DOHH2 (cell line): Measurements from ENCODE around the gene TIPARP.
A peak's percentile ranks its signal among the peaks of the same experiment; 100 is the strongest.

Experiments used
- H3F3A ChIP-seq: fragments of 200-600 bp; sonication (generic), shearing (Covaris generic); 2 replicates; pipeline ENCODE4 v1.6.0; 2016; ENCODE audit warnings: antibody characterized with exemption, mild to moderate bottlenecking; ENCODE audit not compliant: control insufficient read depth, insufficient read depth
- H3K27ac ChIP-seq: fragments of 200-600 bp; sonication (generic); 2 replicates; pipeline ENCODE4 v1.5.1; 2014; ENCODE audit warnings: low read depth, mild to moderate bottlenecking, low read length, moderate library complexity
- H3K27me3 ChIP-seq: fragments of 200-600 bp; sonication (generic); 2 replicates; pipeline ENCODE4 v1.6.1; 2014; ENCODE audit warnings: mild to moderate bottlenecking, low read length, mixed read lengths; ENCODE audit not compliant: control insufficient read depth
- H3K36me3 ChIP-seq: fragments of 200-600 bp; sonication (generic); 2 replicates; pipeline ENCODE4 v1.6.1; 2014; ENCODE audit warnings: mild to moderate bottlenecking, low read length, moderate library complexity, mixed read lengths; ENCODE audit not compliant: control insufficient read depth
- H3K4me1 ChIP-seq: fragments of 200-600 bp; sonication (generic); 2 replicates; pipeline ENCODE4 v1.6.1; 2014; ENCODE audit warnings: mild to moderate bottlenecking, low read length, mixed read lengths; ENCODE audit not compliant: control insufficient read depth
- H3K4me2 ChIP-seq: fragments of 200-600 bp; sonication (generic); 2 replicates; pipeline ENCODE4 v1.6.0; 2014; ENCODE audit warnings: mild to moderate bottlenecking, low read length, moderate library complexity
- H3K4me3 ChIP-seq: fragments of 200-600 bp; sonication (generic); 2 replicates; pipeline ENCODE4 v1.5.1; 2014; ENCODE audit warnings: mild to moderate bottlenecking, low read length, mixed read lengths
- H3K79me2 ChIP-seq: fragments of 200-600 bp; sonication (generic); 2 replicates; pipeline ENCODE4 v1.6.1; 2014; ENCODE audit warnings: mild to moderate bottlenecking, low read length, mixed read lengths; ENCODE audit not compliant: control insufficient read depth
- H3K9me2 ChIP-seq: fragments of 200-600 bp; sonication (generic); replicated peaks from 2 replicates; pipeline ENCODE4 v1.6.1; 2014; ENCODE audit warnings: mild to moderate bottlenecking, low read length, mixed read lengths; ENCODE audit not compliant: control insufficient read depth
- H3K9me3 ChIP-seq: fragments of 200-600 bp; sonication (generic); 2 replicates; pipeline ENCODE4 v1.6.1; 2014; ENCODE audit warnings: antibody characterized with exemption, low read length, mixed read lengths; ENCODE audit not compliant: control insufficient read depth, insufficient read depth
- H4K20me1 ChIP-seq: fragments of 200-600 bp; sonication (generic); 2 replicates; pipeline ENCODE4 v1.6.0; 2014; ENCODE audit warnings: low read depth, mild to moderate bottlenecking, antibody characterized with exemption, low read length, moderate library complexity; ENCODE audit not compliant: control insufficient read depth, insufficient read depth
- EZH2phosphoT487 ChIP-seq: fragments of 200-600 bp; sonication (generic); IDR thresholded peaks from 2 replicates; pipeline ENCODE4 v1.6.1; 2017; ENCODE audit warnings: borderline replicate concordance, mild to moderate bottlenecking, antibody characterized with exemption, low read length, moderate library complexity, mixed read lengths
- TF ChIP-seq, protein P1 (sequence below): fragments of 200-600 bp; sonication (generic); IDR thresholded peaks from one replicate; pipeline ENCODE4 v1.5.1; 2014; ENCODE audit warnings: antibody characterized with exemption, mild to moderate bottlenecking, low read depth, low read length; ENCODE audit not compliant: poor library complexity, severe bottlenecking

TIPARP gene

DNA sequence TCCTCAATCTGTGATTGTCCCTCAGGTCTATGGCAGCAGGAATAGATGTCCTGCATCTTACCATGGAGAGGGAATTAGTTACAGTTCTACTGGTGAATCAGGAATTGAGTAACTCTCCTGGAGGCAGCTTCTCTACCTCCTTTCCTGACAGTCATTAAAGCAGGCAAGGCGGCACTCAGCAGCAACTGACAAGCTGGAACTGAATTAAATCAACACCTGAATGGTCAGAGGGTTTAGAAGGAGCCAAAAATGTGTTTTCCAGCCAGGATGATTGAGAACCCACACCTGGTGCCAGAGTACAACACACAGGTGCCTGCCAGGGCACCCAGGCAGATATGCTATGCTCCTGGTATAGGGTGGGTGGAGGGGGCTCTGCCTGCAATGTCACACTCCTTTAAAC is 43.1 kb upstream of the TIPARP start:
- Histone ChIP-seq H3K36me3 (no peaks in the 10 kb centered on the region), H3K9me3 (no peaks in the 10 kb centered on the region), H3K79me2 (no peaks in the 10 kb centered on the region), H3K27me3 (no peaks in the 10 kb centered on the region), H4K20me1 (no peaks in the 10 kb centered on the region), H3K9me2 (no peaks in the 10 kb centered on the region), H3K4me1 (peaks cover 11% of the 10 kb centered on the region), H3K4me2 (no peak overlapping the region), H3K27ac (no peak overlapping the region), H3F3A (no peaks in the 10 kb centered on the region), H3K4me3 (no peak overlapping the region)
- no peak for TF ChIP-seq EZH2phosphoT487
- TF ChIP-seq, protein P1, sequence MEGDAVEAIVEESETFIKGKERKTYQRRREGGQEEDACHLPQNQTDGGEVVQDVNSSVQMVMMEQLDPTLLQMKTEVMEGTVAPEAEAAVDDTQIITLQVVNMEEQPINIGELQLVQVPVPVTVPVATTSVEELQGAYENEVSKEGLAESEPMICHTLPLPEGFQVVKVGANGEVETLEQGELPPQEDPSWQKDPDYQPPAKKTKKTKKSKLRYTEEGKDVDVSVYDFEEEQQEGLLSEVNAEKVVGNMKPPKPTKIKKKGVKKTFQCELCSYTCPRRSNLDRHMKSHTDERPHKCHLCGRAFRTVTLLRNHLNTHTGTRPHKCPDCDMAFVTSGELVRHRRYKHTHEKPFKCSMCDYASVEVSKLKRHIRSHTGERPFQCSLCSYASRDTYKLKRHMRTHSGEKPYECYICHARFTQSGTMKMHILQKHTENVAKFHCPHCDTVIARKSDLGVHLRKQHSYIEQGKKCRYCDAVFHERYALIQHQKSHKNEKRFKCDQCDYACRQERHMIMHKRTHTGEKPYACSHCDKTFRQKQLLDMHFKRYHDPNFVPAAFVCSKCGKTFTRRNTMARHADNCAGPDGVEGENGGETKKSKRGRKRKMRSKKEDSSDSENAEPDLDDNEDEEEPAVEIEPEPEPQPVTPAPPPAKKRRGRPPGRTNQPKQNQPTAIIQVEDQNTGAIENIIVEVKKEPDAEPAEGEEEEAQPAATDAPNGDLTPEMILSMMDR: no peak

DNA sequence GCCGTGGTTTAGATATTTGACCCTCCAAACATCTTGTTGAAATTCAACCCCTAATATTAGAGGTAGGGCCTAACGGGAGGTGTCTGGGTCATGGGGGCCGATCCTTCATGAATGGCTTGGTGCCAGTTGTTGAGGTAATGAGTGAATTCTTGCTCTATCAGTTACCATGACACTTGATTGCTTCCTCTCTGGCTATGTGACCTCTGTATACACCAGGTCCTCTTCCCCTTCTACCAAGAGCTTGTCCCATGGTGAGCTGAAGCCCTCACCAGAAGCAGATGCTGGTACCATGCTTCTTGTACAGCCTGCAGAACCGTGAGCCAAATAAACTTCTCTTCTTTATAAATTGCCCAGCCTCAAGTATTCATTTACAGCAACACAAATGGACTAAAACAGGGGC is 41.8 kb upstream of the TIPARP start:
- peaks cover 11% of the 10 kb centered on the region for H3K4me1 ChIP-seq
- H3K27ac ChIP-seq: no peak overlapping the region
- H4K20me1 ChIP-seq: no peaks in the 10 kb centered on the region
- H3K9me2 ChIP-seq: no peaks in the 10 kb centered on the region
- H3K9me3 ChIP-seq: no peaks in the 10 kb centered on the region
- no peaks in the 10 kb centered on the region for H3K36me3 ChIP-seq
- H3K79me2 ChIP-seq: no peaks in the 10 kb centered on the region
- H3K4me2 ChIP-seq: no peak overlapping the region
- no peaks in the 10 kb centered on the region for H3K27me3 ChIP-seq
- TF ChIP-seq, protein P1: no peak
- no peak for TF ChIP-seq EZH2phosphoT487
- H3K4me3 ChIP-seq: no peak overlapping the region
- H3F3A ChIP-seq: no peaks in the 10 kb centered on the region

DNA sequence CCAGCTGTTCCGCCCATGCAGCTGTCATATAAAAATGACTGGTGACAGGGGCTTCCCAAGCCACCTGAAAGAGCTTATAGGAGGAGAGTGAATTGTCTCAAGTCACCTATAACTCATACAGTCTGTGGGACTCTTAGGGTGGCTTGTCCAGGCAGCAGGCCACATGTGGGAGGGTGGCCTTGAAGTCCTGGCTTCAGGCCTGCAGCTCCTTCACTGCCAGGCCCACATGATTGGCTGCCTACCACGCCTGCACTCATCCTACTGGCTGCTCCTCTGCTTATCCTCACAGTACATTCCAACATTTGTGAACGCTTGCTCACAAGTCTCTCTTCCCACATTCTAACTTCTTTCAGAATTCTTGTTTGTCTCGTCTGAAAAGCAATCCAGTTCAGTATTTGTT is 41.1 kb upstream of the TIPARP start:
- H3K4me3 ChIP-seq: no peak overlapping the region
- H3K79me2 ChIP-seq: no peaks in the 10 kb centered on the region
- no peaks in the 10 kb centered on the region for H3K36me3 ChIP-seq
- H3K9me3 ChIP-seq: no peaks in the 10 kb centered on the region
- no peaks in the 10 kb centered on the region for H3K9me2 ChIP-seq
- no peak overlapping the region for H3K27ac ChIP-seq
- no peak overlapping the region for H3K4me2 ChIP-seq
- no peaks in the 10 kb centered on the region for H3K27me3 ChIP-seq
- peaks cover 11% of the 10 kb centered on the region for H3K4me1 ChIP-seq
- no peak for TF ChIP-seq EZH2phosphoT487
- TF ChIP-seq, protein P1: no peak
- H3F3A ChIP-seq: no peaks in the 10 kb centered on the region
- no peaks in the 10 kb centered on the region for H4K20me1 ChIP-seq

DNA sequence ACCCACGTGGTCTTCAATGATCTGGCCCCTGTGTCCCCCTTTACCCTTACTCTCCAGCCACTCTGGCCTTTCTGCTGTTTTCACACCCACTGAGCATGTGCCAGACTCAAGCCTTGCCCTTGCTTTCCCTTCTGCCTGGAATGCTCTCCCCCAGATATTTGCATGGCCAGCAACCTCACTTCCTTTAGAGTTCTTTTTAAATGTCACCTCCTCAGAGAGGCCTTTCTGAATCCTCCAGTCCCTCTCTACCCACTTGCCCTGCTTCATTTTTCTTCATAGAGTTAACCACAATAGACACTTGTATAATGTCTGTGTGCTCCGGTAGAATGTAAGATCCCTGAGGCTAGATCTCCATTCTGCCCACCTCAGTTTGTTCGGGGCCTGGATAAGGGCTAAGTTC is 39.4 kb upstream of the TIPARP start:
- no peak overlapping the region for H3K27ac ChIP-seq
- H4K20me1 ChIP-seq: no peaks in the 10 kb centered on the region
- no peaks in the 10 kb centered on the region for H3K79me2 ChIP-seq
- H3F3A ChIP-seq: no peaks in the 10 kb centered on the region
- no peaks in the 10 kb centered on the region for H3K36me3 ChIP-seq
- peaks cover 11% of the 10 kb centered on the region for H3K4me1 ChIP-seq
- TF ChIP-seq, protein P1: no peak
- TF ChIP-seq EZH2phosphoT487: no peak
- no peaks in the 10 kb centered on the region for H3K9me2 ChIP-seq
- H3K9me3 ChIP-seq: no peaks in the 10 kb centered on the region
- H3K4me2 ChIP-seq: peak overlapping the region; percentile 24; the same call in 1 of the 2 replicates
- H3K27me3 ChIP-seq: no peaks in the 10 kb centered on the region
- no peak overlapping the region for H3K4me3 ChIP-seq
